Fibroblast of lung (primary cell): ENCODE measurements around the gene PPP1R7. TPM values are rescaled to one million over a fixed set of nuclear protein-coding genes. Genes with fewer than 3 reads are reported as not detected.

ENCODE experiments used
- DNase-seq, 2 donors: peaks; one replicate each; pipeline versions ENCODE4 v3.0.0 to v3.0.0-alpha.2; 2010; ENCODE audit warnings: low read depth in 2 of 2
- H2AFZ ChIP-seq: 2 replicates; pipeline ENCODE4 v1.5.1; 2012; ENCODE audit warnings: low read length, control low read depth, inconsistent platforms
- H3K27ac ChIP-seq: 2 replicates; pipeline ENCODE4 v1.5.1; 2011; ENCODE audit warnings: low read length, control low read depth; ENCODE audit not compliant: insufficient read depth
- H3K27me3 ChIP-seq: 2 replicates; pipeline ENCODE4 v1.5.1; 2011; ENCODE audit warnings: mild to moderate bottlenecking, low read length; ENCODE audit not compliant: control insufficient read depth, insufficient read depth
- H3K36me3 ChIP-seq: 2 replicates; pipeline ENCODE4 v1.5.1; 2011; ENCODE audit warnings: low read length; ENCODE audit not compliant: control insufficient read depth, insufficient read depth
- H3K4me1 ChIP-seq: 2 replicates; pipeline ENCODE4 v1.5.1; 2011; ENCODE audit warnings: low read length; ENCODE audit not compliant: control insufficient read depth, insufficient read depth; ENCODE audit errors: extremely low read depth
- H3K4me2 ChIP-seq: 2 replicates; pipeline ENCODE4 v1.5.1; 2011; ENCODE audit warnings: low read length, control low read depth; ENCODE audit not compliant: insufficient read depth; ENCODE audit errors: extremely low read depth
- H3K4me3 ChIP-seq, 4 experiments: fragments of 200-600 bp in 1 of 4; sonication (generic) in 1 of 4; replicated peaks in 1 of 4; 2 replicates each; pipeline ENCODE4 v1.5.1; 2011 to 2016; ENCODE audit warnings: low read length in 4 of 4, low read depth in 3 of 4, mild to moderate bottlenecking in 3 of 4, control low read depth in 2 of 4, inconsistent platforms in 1 of 4, mixed read lengths in 1 of 4; ENCODE audit not compliant: insufficient read depth in 1 of 4; ENCODE audit errors: control extremely low read depth in 1 of 4
- H3K79me2 ChIP-seq: 2 replicates; pipeline ENCODE4 v1.5.1; 2012; ENCODE audit warnings: mild to moderate bottlenecking, low read length, inconsistent platforms; ENCODE audit not compliant: control insufficient read depth, insufficient read depth
- H3K9ac ChIP-seq: 2 replicates; pipeline ENCODE4 v1.5.1; 2011; ENCODE audit warnings: mild to moderate bottlenecking, low read length, control low read depth; ENCODE audit not compliant: insufficient read depth
- H3K9me3 ChIP-seq: 2 replicates; pipeline ENCODE4 v1.5.1; 2012; ENCODE audit warnings: low read depth, low read length; ENCODE audit not compliant: control insufficient read depth, insufficient read depth
- H4K20me1 ChIP-seq: 2 replicates; pipeline ENCODE4 v1.5.1; 2011; ENCODE audit warnings: low read length; ENCODE audit not compliant: control insufficient read depth, insufficient read depth; ENCODE audit errors: extremely low read depth
- CTCF ChIP-seq, 2 donors: IDR thresholded peaks in 1 of 2; conservative IDR thresholded peaks in 1 of 2; 1 replicate in 1 of 2; 2 replicates in 1 of 2; pipeline ENCODE4 v1.5.1; 2011 to 2012; ENCODE audit warnings: low read length in 2 of 2, control low read depth in 1 of 2, inconsistent platforms in 1 of 2, low read depth in 1 of 2, mild to moderate bottlenecking in 1 of 2
- EZH2 ChIP-seq: IDR thresholded peaks from 2 replicates; pipeline ENCODE4 v1.5.1; 2012; ENCODE audit warnings: low read length, control low read depth, mild to moderate bottlenecking; ENCODE audit errors: missing control alignments
- polyA plus RNA-seq, 2 donors: library from polyadenylated mRNA; depleted of rRNA in 1 of 2; stranded (reverse) in 1 of 2; unstranded in 1 of 2; fragments of >200 nt; gene quantifications; 2 replicates each; pipeline ENCODE4 v1.2.1, GENCODE V29; 2011 to 2012; ENCODE audit warnings: missing spikeins in 1 of 2
- total RNA-seq: library from RNA; depleted of rRNA; stranded (reverse); fragments of >200 nt; gene quantifications from 2 replicates; pipeline ENCODE4 v1.2.1, GENCODE V29; 2014

The PPP1R7 gene
- total and polyA plus RNA-seq, 2 donors (not counting 1 experiment from before 2014, with no cell fraction given), result 70.7 to 141 TPM

- Histone ChIP-seq H3K27ac (no peak overlapping the region), H3K27me3 (no peaks in the 10 kb centered on the region), H3K9ac (no peak overlapping the region), H2AFZ (no peak overlapping the region), H3K79me2 (no peaks in the 10 kb centered on the region), H3K36me3 (no peaks in the 10 kb centered on the region), H4K20me1 (no peaks in the 10 kb centered on the region), H3K4me3 (no peak overlapping the region), H3K4me1 (no peaks in the 10 kb centered on the region), H3K4me2 (no peak overlapping the region), H3K9me3 (no peaks in the 10 kb centered on the region)
- TF ChIP-seq EZH2 (no peak), CTCF (conservative IDR thresholded peaks at IDR 0.05 in 1 of 2, IDR thresholded peaks at IDR 0.05 in 1 of 2; ENCODE audit: low read depth in 1 of 2, low read length in 2 of 2) (no peak)
- no peak for DNase-seq
Observed at GRCh38 chr2:241202681-241203080, 52.4 kb downstream of the PPP1R7 start.

GRCh38 chr2:241203218-241204009 is 53.1 kb downstream of the PPP1R7 start:
- H3K27me3 ChIP-seq, result no peaks in the 10 kb centered on the region
- DNase-seq, result no peak
- H3K4me1 ChIP-seq, result no peaks in the 10 kb centered on the region
- H3K4me2 ChIP-seq, result no peak overlapping the region
- no peaks in the 10 kb centered on the region for H3K79me2 ChIP-seq
- H3K9me3 ChIP-seq, result no peaks in the 10 kb centered on the region
- H3K27ac ChIP-seq, result no peak overlapping the region
- no peaks in the 10 kb centered on the region for H4K20me1 ChIP-seq
- H3K4me3 ChIP-seq, result no peak overlapping the region
- TF ChIP-seq CTCF (conservative IDR thresholded peaks at IDR 0.05 in 1 of 2, IDR thresholded peaks at IDR 0.05 in 1 of 2; ENCODE audit: low read depth in 1 of 2, low read length in 2 of 2) (no peak), EZH2 (no peak)
- H3K36me3 ChIP-seq, result no peaks in the 10 kb centered on the region
- H2AFZ ChIP-seq, result no peak overlapping the region
- H3K9ac ChIP-seq, result no peak overlapping the region

- TF ChIP-seq EZH2 (no peak), CTCF (conservative IDR thresholded peaks at IDR 0.05 in 1 of 2, IDR thresholded peaks at IDR 0.05 in 1 of 2; ENCODE audit: low read depth in 1 of 2, low read length in 2 of 2) (no peak)
Observed at GRCh38 chr2:241204010-241204384, 53.7 kb downstream of the PPP1R7 start.

More at GRCh38 chr2:241204010-241204384, 53.7 kb downstream of the PPP1R7 start:
- no peaks in the 10 kb centered on the region for H3K4me1 ChIP-seq
- no peaks in the 10 kb centered on the region for H3K27me3 ChIP-seq
- no peak overlapping the region for H3K4me3 ChIP-seq
- no peak overlapping the region for H3K9ac ChIP-seq
- H3K4me2 ChIP-seq, result no peak overlapping the region
- no peaks in the 10 kb centered on the region for H3K36me3 ChIP-seq
- H3K9me3 ChIP-seq, result no peaks in the 10 kb centered on the region
- H2AFZ ChIP-seq, result no peak overlapping the region
- no peak for DNase-seq
- no peak overlapping the region for H3K27ac ChIP-seq
- no peaks in the 10 kb centered on the region for H3K79me2 ChIP-seq
- no peaks in the 10 kb centered on the region for H4K20me1 ChIP-seq
